HCT116 (cell line): Measurements from ENCODE around the gene AP4M1. TPM values are rescaled to one million over a fixed set of nuclear protein-coding genes. Genes with fewer than 3 reads are reported as not detected.

Experiments used
- ATAC-seq: fragments of 200-7000 bp; cut with Tn5 transposase; 2 replicates; pipeline ENCODE4 v1.9.1; 2020; ENCODE audit warnings: mild to moderate bottlenecking, moderate library complexity
- BruUV-seq: library from RNA; stranded (reverse); fragments of 400-500 nt; replicated peaks from 2 replicates; lab custom pipeline; 2021; lab: Mats Ljungman, UMichigan
- CTCF ChIA-PET: fragments of 300-600 bp; sonication (Branson Sonifier 250); formaldehyde crosslinking; loops from one replicate; lab custom pipeline; 2021; ENCODE audit warnings: antibody characterized with exemption; lab: Charles Lee
- POLR2A ChIA-PET: fragments of 300-600, 350-600 bp; sonication (Branson Sonifier 250); formaldehyde crosslinking; loops from one replicate; lab custom pipeline; 2021; ENCODE audit warnings: antibody characterized with exemption; lab: Charles Lee
- RAD21 ChIA-PET, 2 experiments: fragments of 300-600 bp; sonication (Branson Sonifier 250); formaldehyde crosslinking; loops; one replicate each; lab custom pipeline; 2023; ENCODE audit warnings: low total read pairs in 2 of 2; ENCODE audit not compliant: uncharacterized antibody in 2 of 2, unreplicated experiment in 2 of 2, low non-redundant PET in 1 of 2; lab: Charles Lee
- DNase-seq: peaks from one replicate; pipeline ENCODE4 v3.0.0-alpha.2; 2010; ENCODE audit warnings: low read depth, low spot score
- H2AFZ ChIP-seq: fragments of 200-600 bp; shearing (Covaris generic), sonication (generic); 2 replicates; pipeline ENCODE4 v1.6.1; 2017; ENCODE audit warnings: low read depth, mixed run types, mixed read lengths, antibody characterized with exemption, low read length; ENCODE audit not compliant: poor library complexity, severe bottlenecking
- H3K27ac ChIP-seq: 2 replicates; pipeline ENCODE4 v1.5.1; 2012; ENCODE audit warnings: low read depth, low read length
- H3K27me3 ChIP-seq: fragments of 200-600 bp; sonication (generic); 2 replicates; pipeline ENCODE4 v1.6.1; 2016; ENCODE audit warnings: mixed run types, low read length, mixed read lengths; ENCODE audit not compliant: insufficient read depth
- H3K36me3 ChIP-seq, 2 experiments: fragments of 200-500 bp in 1 of 2; fragments of 200-600 bp in 1 of 2; sonication (Bioruptor generic) in 1 of 2; sonication (generic) in 1 of 2; 2 replicates each; pipeline versions ENCODE4 v1.5.1 to v1.6.1; 2014 to 2016; ENCODE audit warnings: low read length in 2 of 2, inconsistent platforms in 1 of 2, mixed read lengths in 1 of 2, mixed run types in 1 of 2; ENCODE audit not compliant: insufficient read depth in 2 of 2, control insufficient read depth in 1 of 2
- H3K4me1 ChIP-seq, 2 experiments: fragments of 200-600 bp in 1 of 2; sonication (generic) in 1 of 2; 2 replicates each; pipeline versions ENCODE4 v1.5.1 to v1.6.1; 2012 to 2017; ENCODE audit warnings: low read length in 2 of 2, inconsistent platforms in 1 of 2, mild to moderate bottlenecking in 1 of 2, mixed read lengths in 1 of 2, mixed run types in 1 of 2, moderate library complexity in 1 of 2; ENCODE audit not compliant: insufficient read depth in 2 of 2, control insufficient read depth in 1 of 2
- H3K4me2 ChIP-seq: fragments of 200-600 bp; sonication (generic); 2 replicates; pipeline ENCODE4 v1.6.1; 2017; ENCODE audit warnings: mixed run types, low read length, mixed read lengths
- H3K4me3 ChIP-seq, 2 experiments: fragments of 200-600 bp in 1 of 2; sonication (generic) in 1 of 2; replicated peaks in 1 of 2; 2 replicates each; pipeline ENCODE4 v1.5.1; 2011 to 2016; ENCODE audit warnings: low read length in 2 of 2, control low read depth in 1 of 2, low read depth in 1 of 2, mild to moderate bottlenecking in 1 of 2, mixed read lengths in 1 of 2, mixed run types in 1 of 2
- H3K79me2 ChIP-seq: fragments of 200-600 bp; sonication (generic); 2 replicates; pipeline ENCODE4 v1.6.1; 2017; ENCODE audit warnings: mild to moderate bottlenecking, mixed run types, low read length, moderate library complexity, mixed read lengths; ENCODE audit not compliant: insufficient read depth
- H3K9ac ChIP-seq: fragments of 200-600 bp; sonication (generic); 2 replicates; pipeline ENCODE4 v1.6.1; 2016; ENCODE audit warnings: low read length, mixed read lengths
- H3K9me2 ChIP-seq: fragments of 200-600 bp; sonication (generic), shearing (Covaris generic); 2 replicates; pipeline ENCODE4 v1.6.1; 2017; ENCODE audit warnings: mixed run types, mild to moderate bottlenecking, moderate library complexity; ENCODE audit not compliant: insufficient read depth
- H3K9me3 ChIP-seq, 2 experiments: fragments of 200-500 bp in 1 of 2; fragments of 200-600 bp in 1 of 2; sonication (Bioruptor generic) in 1 of 2; sonication (generic) in 1 of 2; 2 replicates each; pipeline ENCODE4 v1.6.1; 2014 to 2017; ENCODE audit warnings: low read length in 2 of 2, mixed read lengths in 2 of 2, inconsistent platforms in 1 of 2, low read depth in 1 of 2, mild to moderate bottlenecking in 1 of 2, mixed run types in 1 of 2, moderate library complexity in 1 of 2; ENCODE audit not compliant: control insufficient read depth in 1 of 2, insufficient read depth in 1 of 2
- H4K20me1 ChIP-seq: fragments of 200-600 bp; sonication (generic), shearing (Covaris generic); 2 replicates; pipeline ENCODE4 v1.6.1; 2017; ENCODE audit warnings: mixed run types, mild to moderate bottlenecking, moderate library complexity; ENCODE audit not compliant: insufficient read depth
- CTCF ChIP-seq, 3 experiments: fragments of 200-600 bp in 1 of 3; sonication (generic) in 1 of 3; IDR thresholded peaks in 2 of 3; conservative IDR thresholded peaks in 1 of 3; 2 replicates each; pipeline ENCODE4 v1.5.1; 2012 to 2017; ENCODE audit warnings: low read depth in 2 of 3, low read length in 2 of 3, antibody characterized with exemption in 1 of 3, borderline replicate concordance in 1 of 3, control low read depth in 1 of 3, mild to moderate bottlenecking in 1 of 3, mixed read lengths in 1 of 3, mixed run types in 1 of 3, moderate library complexity in 1 of 3; ENCODE audit not compliant: insufficient read depth in 1 of 3
- EGR1 ChIP-seq: IDR thresholded peaks from 2 replicates; pipeline ENCODE4 v1.6.1; 2012; ENCODE audit warnings: low read depth
- EZH2 ChIP-seq: fragments of 200-600 bp; sonication (generic); IDR thresholded peaks from 2 replicates; pipeline ENCODE4 v1.6.1; 2017; ENCODE audit warnings: antibody characterized with exemption, mixed run types
- EZH2phosphoT487 ChIP-seq: fragments of 200-600 bp; IDR thresholded peaks from 2 replicates; pipeline ENCODE4 v1.6.1; 2018; ENCODE audit warnings: antibody characterized with exemption, borderline replicate concordance
- FOSL1 ChIP-seq: IDR thresholded peaks from 2 replicates; pipeline ENCODE4 v1.6.1; 2012; ENCODE audit warnings: low read depth
- JUND ChIP-seq: IDR thresholded peaks from 2 replicates; pipeline ENCODE4 v1.6.1; 2012
- POLR2A ChIP-seq: IDR thresholded peaks from 2 replicates; pipeline ENCODE4 v1.7.0; 2011; ENCODE audit warnings: borderline replicate concordance; ENCODE audit not compliant: insufficient read depth, insufficient read length; ENCODE audit errors: extremely low read depth
- POLR2AphosphoS5 ChIP-seq: IDR thresholded peaks from 2 replicates; pipeline ENCODE4 v1.6.1; 2011; ENCODE audit warnings: mild to moderate bottlenecking, low read depth, low read length, moderate library complexity
- RAD21 ChIP-seq: IDR thresholded peaks from 2 replicates; pipeline ENCODE4 v1.6.1; 2012; ENCODE audit warnings: low read depth, mild to moderate bottlenecking
- SIN3A ChIP-seq: IDR thresholded peaks from 2 replicates; pipeline ENCODE4 v1.6.1; 2012; ENCODE audit warnings: low read depth
- SP1 ChIP-seq: IDR thresholded peaks from 2 replicates; pipeline ENCODE4 v1.6.1; 2012; ENCODE audit warnings: low read depth
- SRF ChIP-seq: IDR thresholded peaks from 2 replicates; pipeline ENCODE4 v1.6.1; 2012; ENCODE audit warnings: low read depth
- TCF7L2 ChIP-seq: IDR thresholded peaks from 2 replicates; pipeline ENCODE4 v1.7.0; 2011; ENCODE audit warnings: borderline replicate concordance, inconsistent platforms; ENCODE audit not compliant: insufficient read depth, insufficient read length; ENCODE audit errors: extremely low read depth
- YY1 ChIP-seq: IDR thresholded peaks from 2 replicates; pipeline ENCODE4 v1.6.1; 2011; ENCODE audit warnings: low read length, low read depth, moderate library complexity, mild to moderate bottlenecking; ENCODE audit not compliant: insufficient replicate concordance; ENCODE audit errors: extremely low read depth
- ZFX ChIP-seq: fragments of 450-650 bp; IDR thresholded peaks from 2 replicates; pipeline ENCODE4 v1.6.1; 2017
- ZNF274 ChIP-seq: fragments of 200-500 bp; sonication (Bioruptor generic); IDR thresholded peaks from 2 replicates; pipeline ENCODE4 v1.6.1; 2014; ENCODE audit warnings: mild to moderate bottlenecking, low read depth, low read length, inconsistent platforms
- intact Hi-C: fragments of 100-400 bp; cut with micrococcal nuclease; formaldehyde crosslinking; loops from 2 replicates; pipeline ENCODE4 v1.10.0; 2022
- total RNA-seq: library from RNA; stranded (reverse); gene quantifications from one replicate; pipeline ENCODE4 v1.2.1, GENCODE V29; 2021; ENCODE audit not compliant: unreplicated experiment
- TF ChIP-seq, protein P1 (sequence below): IDR thresholded peaks from 2 replicates; pipeline ENCODE4 v1.6.1; 2012
- TF ChIP-seq, protein P2 (sequence below): IDR thresholded peaks from 2 replicates; pipeline ENCODE4 v1.6.1; 2011; ENCODE audit warnings: mild to moderate bottlenecking, low read length, moderate library complexity; ENCODE audit not compliant: insufficient replicate concordance; ENCODE audit errors: extremely low read depth
- TF ChIP-seq, protein P3 (sequence below): IDR thresholded peaks from 2 replicates; pipeline ENCODE4 v1.6.1; 2012; ENCODE audit warnings: low read depth

The AP4M1 gene
- total RNA-seq, 1 experiment from 2014 or later: 20.0 TPM

DNA sequence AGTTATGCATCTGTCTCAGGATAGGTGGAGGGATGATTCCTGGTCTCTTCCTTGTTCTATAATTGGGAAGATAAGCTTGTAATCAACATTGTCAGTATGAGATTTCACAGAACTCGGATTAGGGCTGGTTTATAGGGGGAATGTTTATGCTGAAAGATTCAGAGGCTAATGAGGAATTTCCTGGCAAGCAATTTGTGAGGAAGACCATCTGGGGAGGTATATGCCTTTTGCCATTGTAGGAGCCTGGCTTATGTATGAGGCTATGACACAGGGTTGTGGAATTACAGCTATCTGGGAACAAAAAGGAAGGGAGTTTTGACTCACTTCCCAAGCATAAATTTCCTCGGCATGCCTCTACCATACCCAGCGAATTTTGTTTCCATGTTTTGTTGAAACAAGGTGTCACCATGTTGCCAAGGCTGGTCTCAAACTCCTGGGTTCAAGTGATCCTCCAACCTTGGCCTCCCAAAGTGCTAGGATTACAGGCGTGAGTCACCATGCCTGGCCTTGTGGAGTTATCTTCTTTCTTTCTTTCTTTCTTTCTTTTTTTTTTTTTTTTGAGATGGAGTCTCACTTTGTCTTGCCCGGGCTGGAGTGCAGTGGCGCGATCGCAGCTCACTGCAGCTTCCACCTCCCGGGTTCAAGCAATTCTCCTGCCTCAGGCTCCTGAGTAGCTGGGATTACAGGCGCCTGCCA, 14.2 kb upstream of the AP4M1 start:
- no peaks in the 10 kb centered on the region for H3K27me3 ChIP-seq
- no peaks in the 10 kb centered on the region for H3K9me2 ChIP-seq
- peak overlapping the region; percentile 23; the same call in 1 of the 2 replicates for H3K9ac ChIP-seq
- H4K20me1 ChIP-seq: no peaks in the 10 kb centered on the region; the same call in 1 of the 2 replicates
- peaks cover 21% of the 10 kb centered on the region for H3K79me2 ChIP-seq
- no TSS peak for BruUV-seq
- no peaks in the 10 kb centered on the region for H3K9me3 ChIP-seq
- CTCF ChIA-PET: no interaction called here
- H3K27ac ChIP-seq: no peak overlapping the region
- DNase-seq (no peak), ATAC-seq (no peak)
- H3K4me1 ChIP-seq: peaks cover 11 to 48% of the 10 kb centered on the region in 2 experiments
- TF ChIP-seq, protein P1, sequence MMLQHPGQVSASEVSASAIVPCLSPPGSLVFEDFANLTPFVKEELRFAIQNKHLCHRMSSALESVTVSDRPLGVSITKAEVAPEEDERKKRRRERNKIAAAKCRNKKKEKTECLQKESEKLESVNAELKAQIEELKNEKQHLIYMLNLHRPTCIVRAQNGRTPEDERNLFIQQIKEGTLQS: no peak
- TF ChIP-seq POLR2AphosphoS5 (no peak), SRF (no peak), FOSL1 (no peak), RAD21 (no peak), TCF7L2 (no peak), YY1 (no peak), EZH2phosphoT487 (no peak), JUND (no peak), ZFX (no peak), EGR1 (no peak), ZNF274 (no peak), SIN3A (no peak), CTCF (IDR thresholded peaks at IDR 0.05 in 2 of 3, conservative IDR thresholded peaks at IDR 0.05 in 1 of 3; ENCODE audit: borderline replicate concordance in 1 of 3, insufficient read depth in 1 of 3, low read depth in 2 of 3, low read length in 2 of 3) (no peak), EZH2 (no peak), SP1 (no peak), POLR2A (no peak)
- TF ChIP-seq, protein P2, sequence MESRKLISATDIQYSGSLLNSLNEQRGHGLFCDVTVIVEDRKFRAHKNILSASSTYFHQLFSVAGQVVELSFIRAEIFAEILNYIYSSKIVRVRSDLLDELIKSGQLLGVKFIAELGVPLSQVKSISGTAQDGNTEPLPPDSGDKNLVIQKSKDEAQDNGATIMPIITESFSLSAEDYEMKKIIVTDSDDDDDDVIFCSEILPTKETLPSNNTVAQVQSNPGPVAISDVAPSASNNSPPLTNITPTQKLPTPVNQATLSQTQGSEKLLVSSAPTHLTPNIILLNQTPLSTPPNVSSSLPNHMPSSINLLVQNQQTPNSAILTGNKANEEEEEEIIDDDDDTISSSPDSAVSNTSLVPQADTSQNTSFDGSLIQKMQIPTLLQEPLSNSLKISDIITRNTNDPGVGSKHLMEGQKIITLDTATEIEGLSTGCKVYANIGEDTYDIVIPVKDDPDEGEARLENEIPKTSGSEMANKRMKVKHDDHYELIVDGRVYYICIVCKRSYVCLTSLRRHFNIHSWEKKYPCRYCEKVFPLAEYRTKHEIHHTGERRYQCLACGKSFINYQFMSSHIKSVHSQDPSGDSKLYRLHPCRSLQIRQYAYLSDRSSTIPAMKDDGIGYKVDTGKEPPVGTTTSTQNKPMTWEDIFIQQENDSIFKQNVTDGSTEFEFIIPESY: no peak
- TF ChIP-seq, protein P3, sequence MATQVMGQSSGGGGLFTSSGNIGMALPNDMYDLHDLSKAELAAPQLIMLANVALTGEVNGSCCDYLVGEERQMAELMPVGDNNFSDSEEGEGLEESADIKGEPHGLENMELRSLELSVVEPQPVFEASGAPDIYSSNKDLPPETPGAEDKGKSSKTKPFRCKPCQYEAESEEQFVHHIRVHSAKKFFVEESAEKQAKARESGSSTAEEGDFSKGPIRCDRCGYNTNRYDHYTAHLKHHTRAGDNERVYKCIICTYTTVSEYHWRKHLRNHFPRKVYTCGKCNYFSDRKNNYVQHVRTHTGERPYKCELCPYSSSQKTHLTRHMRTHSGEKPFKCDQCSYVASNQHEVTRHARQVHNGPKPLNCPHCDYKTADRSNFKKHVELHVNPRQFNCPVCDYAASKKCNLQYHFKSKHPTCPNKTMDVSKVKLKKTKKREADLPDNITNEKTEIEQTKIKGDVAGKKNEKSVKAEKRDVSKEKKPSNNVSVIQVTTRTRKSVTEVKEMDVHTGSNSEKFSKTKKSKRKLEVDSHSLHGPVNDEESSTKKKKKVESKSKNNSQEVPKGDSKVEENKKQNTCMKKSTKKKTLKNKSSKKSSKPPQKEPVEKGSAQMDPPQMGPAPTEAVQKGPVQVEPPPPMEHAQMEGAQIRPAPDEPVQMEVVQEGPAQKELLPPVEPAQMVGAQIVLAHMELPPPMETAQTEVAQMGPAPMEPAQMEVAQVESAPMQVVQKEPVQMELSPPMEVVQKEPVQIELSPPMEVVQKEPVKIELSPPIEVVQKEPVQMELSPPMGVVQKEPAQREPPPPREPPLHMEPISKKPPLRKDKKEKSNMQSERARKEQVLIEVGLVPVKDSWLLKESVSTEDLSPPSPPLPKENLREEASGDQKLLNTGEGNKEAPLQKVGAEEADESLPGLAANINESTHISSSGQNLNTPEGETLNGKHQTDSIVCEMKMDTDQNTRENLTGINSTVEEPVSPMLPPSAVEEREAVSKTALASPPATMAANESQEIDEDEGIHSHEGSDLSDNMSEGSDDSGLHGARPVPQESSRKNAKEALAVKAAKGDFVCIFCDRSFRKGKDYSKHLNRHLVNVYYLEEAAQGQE: no peak
- intact Hi-C loops: no loop called here
- peaks cover 2 to 16% of the 10 kb centered on the region in 2 experiments; a peak in 2 of 4 replicates for H3K36me3 ChIP-seq
- no peak overlapping the region for H2AFZ ChIP-seq
- H3K4me2 ChIP-seq: peak overlapping the region; percentile 83
- POLR2A ChIA-PET: interaction anchor here (1.4 kb wide), 1 partner anchor 13 kb away, joined by 3 read pairs; no protein-coding TSS in a partner anchor
- no peak overlapping the region for H3K4me3 ChIP-seq
- RAD21 ChIA-PET: interaction anchor here in 1 of 2 experiments (0.7 kb wide), 1 partner anchor 70 kb away, joined by 11 read pairs; no protein-coding TSS in a partner anchor
